Measurements from ENCODE around the gene FUT6.

- TF ChIP-seq SP1 (IDR thresholded peaks at IDR 0.05) = no peak
- no peak for TF ChIP-seq SUZ12 (IDR thresholded peaks at IDR 0.05)
- no peak for TF ChIP-seq NFRKB (IDR thresholded peaks at IDR 0.05)
- no peak for TF ChIP-seq PKNOX1 (IDR thresholded peaks at IDR 0.05)
- TF ChIP-seq FOXM1 (IDR thresholded peaks at IDR 0.05; ENCODE audit: borderline replicate concordance) = no peak
- TF ChIP-seq FOXK2 (IDR thresholded peaks at IDR 0.05) = no peak
- TF ChIP-seq TARDBP (IDR thresholded peaks at IDR 0.05) = no peak
- TF ChIP-seq ARNT (IDR thresholded peaks at IDR 0.05) = no peak
- no peak for TF ChIP-seq HDGF (IDR thresholded peaks at IDR 0.05; ENCODE audit: borderline replicate concordance)
- TF ChIP-seq ELF4 (IDR thresholded peaks at IDR 0.05) = no peak
- TF ChIP-seq FOXA1 (IDR thresholded peaks at IDR 0.05) = no peak
- TF ChIP-seq L3MBTL2 (conservative IDR thresholded peaks at IDR 0.05) = no peak
- TF ChIP-seq CTBP1 (IDR thresholded peaks at IDR 0.05; ENCODE audit: borderline replicate concordance) = no peak
These were observed 33.4 kb downstream of the FUT6 start for GRCh38 chr19:5806133-5806489.
